Ammon's horn (tissue), 1 donor: ENCODE measurements around the gene STK11.

Experiments used
- DNase-seq: peaks from one replicate; pipeline ENCODE4 v3.0.0-alpha.2; 2016; ENCODE audit warnings: low spot score

STK11 gene

GRCh38 chr19:1251330-1252220 is 46.0 kb downstream of the STK11 start:
- peak; percentile 83 for DNase-seq

- peak; percentile 89 for DNase-seq
Observed at GRCh38 chr19:1252221-1252820, 46.7 kb downstream of the STK11 start.

DNA sequence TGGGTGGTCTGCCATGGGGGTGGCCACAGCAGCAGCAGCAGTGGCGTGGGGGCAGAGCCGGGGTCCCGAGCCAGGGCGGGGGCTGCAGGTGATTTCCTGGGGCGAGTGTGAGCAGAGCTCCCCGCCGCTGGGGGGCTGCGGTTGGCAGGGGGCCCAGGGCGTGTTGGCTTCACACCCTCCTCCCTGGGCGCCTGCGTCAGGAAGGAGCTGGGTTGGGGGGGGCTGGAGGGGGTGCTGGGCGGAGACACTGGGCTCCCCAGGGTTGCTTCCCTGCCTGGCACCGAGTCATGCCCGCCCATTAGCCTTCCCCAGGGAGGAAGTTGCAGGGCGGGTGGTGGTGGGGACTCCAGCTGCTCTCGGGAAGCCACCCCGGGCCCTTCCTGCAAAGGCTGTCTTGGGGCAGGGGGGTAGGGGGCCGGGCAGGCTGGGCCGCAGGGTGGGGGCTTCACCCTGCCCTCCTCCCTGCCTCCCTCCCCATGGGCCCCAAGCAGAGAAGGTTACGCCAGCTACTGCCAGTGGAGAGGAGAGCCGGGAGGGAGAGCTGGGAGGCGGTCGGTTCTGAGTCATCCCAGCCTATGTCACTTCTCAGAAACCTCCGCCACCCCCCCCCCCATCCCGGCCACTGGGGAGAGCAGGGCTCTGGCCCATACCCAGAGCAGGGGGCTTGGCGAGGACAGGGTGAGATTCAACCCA is 47.4 kb downstream of the STK11 start:
- peak; percentile 94 for DNase-seq

GRCh38 chr19:1253514-1254080 is 48.0 kb downstream of the STK11 start:
- DNase-seq, result no peak

DNA sequence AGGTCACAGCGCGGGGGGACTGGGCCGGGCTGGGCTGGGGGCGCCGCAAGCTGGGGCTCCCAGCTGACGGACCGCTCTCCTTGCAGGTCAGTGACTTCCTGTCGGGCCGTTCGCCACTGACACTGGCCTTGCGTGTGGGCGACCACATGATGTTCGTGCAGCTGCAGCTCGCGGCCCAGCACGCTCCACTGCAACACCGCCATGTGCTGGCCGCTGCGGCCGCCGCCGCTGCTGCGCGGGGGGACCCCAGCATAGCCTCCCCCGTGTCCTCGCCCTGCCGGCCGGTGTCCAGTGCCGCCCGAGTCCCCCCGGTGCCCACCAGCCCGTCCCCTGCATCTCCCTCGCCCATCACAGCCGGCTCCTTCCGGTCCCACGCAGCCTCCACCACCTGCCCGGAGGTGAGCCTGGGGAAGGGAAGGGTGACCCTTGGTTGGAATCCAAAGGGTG is 48.5 kb downstream of the STK11 start:
- peak; percentile 81 for DNase-seq

- no peak for DNase-seq
Observed at GRCh38 chr19:1254530-1255185, 49.1 kb downstream of the STK11 start.

DNA sequence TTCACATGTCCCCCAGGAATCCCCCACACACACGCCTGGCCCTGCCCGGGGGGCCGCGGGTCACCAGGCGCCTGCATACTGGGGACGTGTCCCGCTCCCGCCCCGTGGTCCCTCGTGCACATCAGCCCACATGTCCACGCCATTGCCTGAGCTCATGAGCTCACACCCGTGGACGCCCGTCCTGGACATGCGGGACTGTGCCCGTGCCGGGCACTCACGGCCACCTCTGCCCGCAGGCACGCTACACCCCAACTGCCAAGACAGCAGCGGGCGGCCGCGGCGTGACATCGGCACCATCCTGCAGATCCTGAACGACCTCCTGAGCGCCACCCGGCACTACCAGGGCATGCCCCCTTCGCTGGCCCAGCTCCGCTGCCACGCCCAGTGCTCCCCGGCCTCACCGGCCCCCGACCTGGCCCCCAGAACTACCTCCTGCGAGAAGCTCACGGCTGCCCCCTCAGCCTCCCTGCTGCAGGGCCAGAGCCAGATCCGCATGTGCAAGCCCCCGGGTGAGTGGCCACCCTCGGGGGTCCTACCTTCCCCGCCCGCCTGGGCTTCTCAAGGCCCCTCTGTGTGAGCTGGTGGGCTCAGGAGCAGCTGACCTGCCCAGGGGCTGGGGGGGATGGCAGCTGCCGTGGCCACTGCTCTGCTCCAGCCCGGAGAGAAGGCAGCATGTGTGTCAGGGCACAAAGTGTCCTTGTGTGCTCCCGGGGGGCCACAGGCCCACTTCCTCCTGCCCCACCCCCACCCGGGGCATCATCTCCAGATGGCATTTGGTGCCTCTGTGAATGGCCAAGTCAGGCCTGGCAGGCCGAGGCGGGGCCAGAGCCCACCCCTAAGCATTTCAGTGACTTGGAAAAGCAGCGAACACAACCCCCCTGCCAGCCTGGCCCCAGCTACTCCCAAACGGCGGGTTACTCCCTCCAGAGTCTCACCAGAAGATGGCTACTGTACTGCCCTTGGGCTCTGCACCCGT is 49.9 kb downstream of the STK11 start:
- DNase-seq, result peak; percentile 90

DNA sequence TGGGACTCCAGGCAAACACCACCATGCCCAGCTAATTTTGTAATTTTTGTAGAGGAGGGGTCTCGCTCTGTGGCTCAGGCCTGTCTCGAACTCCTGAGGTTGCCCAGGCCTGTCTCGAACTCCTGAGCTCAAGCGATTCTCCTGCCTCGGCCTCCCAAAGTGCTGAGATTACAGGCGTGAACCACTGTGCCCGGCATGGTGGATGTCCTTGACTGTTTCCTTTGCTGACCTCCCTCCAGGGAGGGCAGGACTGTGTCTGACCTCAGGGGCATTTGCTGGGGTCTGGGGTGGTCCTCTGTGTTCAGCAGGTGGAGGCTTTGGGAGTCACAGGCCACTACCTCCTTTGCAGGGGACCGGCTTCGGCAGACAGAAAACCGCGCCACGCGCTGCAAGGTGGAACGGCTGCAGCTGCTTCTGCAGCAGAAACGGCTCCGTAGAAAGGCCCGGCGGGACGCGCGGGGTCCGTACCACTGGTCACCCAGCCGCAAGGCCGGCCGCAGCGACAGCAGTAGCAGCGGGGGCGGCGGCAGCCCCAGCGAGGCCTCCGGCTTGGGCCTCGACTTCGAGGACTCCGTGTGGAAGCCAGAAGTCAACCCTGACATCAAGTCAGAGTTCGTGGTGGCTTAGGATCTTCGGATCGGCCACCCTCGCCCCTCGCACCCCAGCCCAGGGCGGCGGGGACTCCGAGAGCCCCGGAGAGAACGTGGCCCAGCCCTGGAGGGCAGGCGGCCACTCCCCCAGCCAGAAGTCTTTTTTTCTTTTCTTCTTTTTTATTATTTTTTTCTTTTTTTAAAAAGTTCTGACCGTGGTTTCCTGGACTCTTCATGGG is 51.3 kb downstream of the STK11 start:
- DNase-seq, result no peak

GRCh38 chr19:1257475-1258162 is 52.0 kb downstream of the STK11 start:
- no peak for DNase-seq

- no peak for DNase-seq
Observed at GRCh38 chr19:1258163-1258492, 52.5 kb downstream of the STK11 start.

GRCh38 chr19:1258707-1259205 is 53.2 kb downstream of the STK11 start:
- DNase-seq, result no peak

GRCh38 chr19:1259206-1259875 is 53.8 kb downstream of the STK11 start:
- DNase-seq, result no peak

DNA sequence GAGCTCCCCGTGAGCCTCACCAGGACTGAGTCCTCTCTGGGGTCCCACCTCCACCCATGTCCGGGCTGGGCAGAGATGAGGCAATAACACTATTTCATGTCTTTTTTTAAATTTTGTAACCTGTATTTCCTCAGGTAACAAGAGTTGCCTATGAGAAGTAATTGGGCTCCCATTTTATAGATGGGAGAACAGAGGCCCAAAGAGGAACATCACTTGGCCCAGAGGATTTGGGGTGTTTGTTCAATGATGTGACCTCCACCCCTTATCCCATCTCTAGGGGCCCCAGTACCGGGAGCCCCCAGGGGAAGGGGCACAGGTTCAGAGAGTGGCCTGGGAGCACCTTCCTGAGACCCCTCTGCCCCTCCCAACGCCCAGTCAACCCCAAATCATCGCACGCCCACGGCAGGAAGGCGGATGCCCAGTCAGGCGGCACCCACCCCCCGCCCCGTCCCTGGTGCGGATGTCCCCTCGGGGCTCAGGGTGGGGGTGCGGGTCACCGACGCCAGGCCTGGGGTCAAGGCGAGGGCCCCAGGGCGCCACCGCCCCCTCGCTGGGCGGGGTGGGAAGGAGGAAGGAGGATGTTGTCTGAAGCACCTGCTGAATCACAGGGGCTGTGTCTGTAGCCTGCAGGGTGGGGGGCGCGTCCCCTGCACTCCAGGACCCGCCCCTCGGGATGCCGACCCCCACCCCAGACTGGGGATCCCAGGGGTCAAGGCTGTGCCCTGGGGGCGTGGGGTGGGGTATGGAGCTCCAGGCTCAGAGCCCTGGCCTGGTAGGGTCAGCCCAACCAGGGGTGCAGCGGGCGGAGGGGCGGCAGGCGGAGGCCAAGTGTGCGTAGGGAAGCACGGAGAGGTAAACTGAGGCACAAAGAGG is 54.5 kb downstream of the STK11 start:
- no peak for DNase-seq

DNA sequence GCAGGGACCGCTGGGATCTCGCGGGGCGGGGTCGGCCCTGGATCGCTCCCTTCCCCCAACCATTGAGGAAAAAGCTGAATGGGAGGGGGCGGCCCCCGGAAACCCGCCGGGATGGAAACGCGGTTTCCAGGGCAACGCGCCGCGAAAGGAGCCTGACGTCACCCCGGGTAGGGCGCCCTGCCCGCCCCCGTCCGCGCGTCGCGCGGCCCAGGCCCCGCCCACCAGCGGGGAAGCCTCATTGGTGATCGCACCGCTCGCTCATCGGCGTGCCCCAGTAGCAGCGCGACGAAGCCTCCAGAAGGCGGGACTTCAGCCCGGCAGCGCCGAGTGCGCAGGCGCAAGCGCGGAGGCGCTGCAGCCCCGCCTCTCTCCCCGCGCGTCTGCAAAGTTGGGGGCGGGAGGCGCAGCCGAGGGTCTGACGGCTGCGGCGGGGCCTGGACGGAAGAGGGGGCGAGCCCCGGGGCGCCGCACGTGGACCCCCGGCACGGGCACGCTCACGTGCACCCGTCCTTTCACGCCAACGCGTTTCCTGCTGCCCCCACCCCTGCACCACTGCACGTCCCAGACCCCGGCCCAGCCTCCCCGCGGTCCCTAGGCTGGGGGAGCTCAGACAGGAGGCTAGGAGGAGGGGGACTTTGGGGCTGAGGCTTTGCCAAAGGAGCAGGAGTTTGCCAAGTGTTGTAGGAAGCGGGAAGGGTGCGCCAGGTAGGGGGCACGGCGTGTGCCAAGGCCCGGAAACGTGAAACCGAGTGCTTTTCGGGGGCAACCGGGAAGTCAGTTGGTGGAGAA is 55.4 kb downstream of the STK11 start:
- DNase-seq, result peak; percentile 97

- DNase-seq, result no peak
Observed at GRCh38 chr19:1261538-1261797, 55.9 kb downstream of the STK11 start.

DNA sequence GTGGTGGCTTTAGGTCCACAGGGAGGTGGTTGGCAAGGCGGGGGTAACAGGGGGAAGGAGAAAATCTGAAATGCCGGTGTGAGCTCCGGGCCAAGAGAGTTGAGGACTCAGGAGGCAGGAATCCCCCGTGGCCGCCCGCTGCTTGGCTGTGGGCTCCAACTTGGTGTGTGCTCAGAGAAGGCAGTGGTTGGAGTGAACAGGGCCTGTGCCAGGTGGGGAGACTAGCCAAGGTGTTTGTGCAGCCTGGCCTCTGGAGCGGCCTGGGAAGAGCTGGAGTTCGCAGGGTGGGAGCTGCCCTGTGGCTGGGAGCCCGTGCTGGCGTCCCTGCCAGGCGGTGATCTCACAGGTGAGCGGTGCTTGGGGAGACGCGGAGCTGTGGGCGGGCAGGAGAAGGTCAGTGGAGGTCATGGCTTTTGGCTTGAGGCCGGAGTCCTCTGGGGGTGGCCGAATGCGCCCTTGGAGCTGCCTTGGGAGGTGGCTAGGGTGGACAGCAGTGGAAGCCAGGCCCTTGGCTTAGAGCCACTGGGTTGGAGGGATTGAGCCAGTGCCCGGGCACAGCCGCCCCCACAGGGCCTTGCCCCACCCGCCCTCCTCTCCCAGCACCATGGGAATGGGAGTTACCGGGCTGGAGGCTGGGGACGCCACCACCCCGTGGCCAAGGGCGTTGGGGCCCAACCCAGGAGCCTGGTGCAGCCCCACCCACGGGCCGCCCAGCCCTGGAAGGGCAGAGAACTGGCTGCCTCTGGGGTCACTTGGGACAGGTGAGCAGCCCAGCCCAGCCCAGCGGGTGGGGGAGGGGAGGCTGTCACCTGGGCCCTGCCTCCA is 56.4 kb downstream of the STK11 start:
- DNase-seq, result peak; percentile 53
